ENCODE data around the gene UHRF2.

GRCh38 chr9:6414247-6414641 is 1.2 kb downstream of the UHRF2 start:
- TF ChIP-seq CTCF (conservative IDR thresholded peaks at IDR 0.05; ENCODE audit: low read length) (no peak), EZH2phosphoT487 (IDR thresholded peaks at IDR 0.05; ENCODE audit: borderline replicate concordance) (no peak)
